Activated T-cell treated with anti-CD3 and anti-CD28 coated beads, Interleukin-2, amount 50 U/mL, for 4 hours (primary cell): Measurements from ENCODE around the gene KRT79. TPM values are rescaled to one million over a fixed set of nuclear protein-coding genes. Genes with fewer than 3 reads are reported as not detected.

Experiments
- ATAC-seq, 2 donors: fragments of 200-7000 bp; cut with Tn5 transposase; one replicate each; pipeline ENCODE4 v1.10.0; 2021
- DNase-seq: peaks from one replicate; pipeline ENCODE4 v3.0.0-alpha.2; 2020
- H3K27me3 Mint-ChIP-seq: one replicate; pipeline ENCODE4 v1.8.0; 2021; ENCODE audit warnings: low read depth, mixed read lengths
- H3K36me3 Mint-ChIP-seq: one replicate; pipeline ENCODE4 v1.8.0; 2022; ENCODE audit warnings: mixed read lengths; ENCODE audit not compliant: insufficient read depth
- H3K4me1 Mint-ChIP-seq: one replicate; pipeline ENCODE4 v1.8.0; 2021; ENCODE audit warnings: low read depth, mixed read lengths
- H3K4me3 Mint-ChIP-seq: one replicate; pipeline ENCODE4 v1.8.0; 2021; ENCODE audit warnings: mild to moderate bottlenecking, moderate library complexity, mixed read lengths
- H3K9me3 Mint-ChIP-seq: one replicate; pipeline ENCODE4 v1.8.0; 2021; ENCODE audit warnings: mixed read lengths
- total RNA-seq, 3 donors: library from RNA; stranded (reverse); gene quantifications; one replicate each; pipeline ENCODE4 v1.2.1, GENCODE V29; 2021

KRT79 gene
- total RNA-seq, 3 donors from 2014 or later, result 0.10 to 0.16 TPM; not detected in 1

GRCh38 chr12:52832985-52833905 is 866 bp downstream of the KRT79 start:
- no peak overlapping the region for H3K4me3 Mint-ChIP-seq
- H3K27me3 Mint-ChIP-seq, result peaks cover 2% of the 10 kb centered on the region
- peaks cover 27% of the 10 kb centered on the region for H3K4me1 Mint-ChIP-seq
- H3K9me3 Mint-ChIP-seq, result no peaks in the 10 kb centered on the region
- DNase-seq (no peak), ATAC-seq (no peak)
- no peaks in the 10 kb centered on the region for H3K36me3 Mint-ChIP-seq

- no peaks in the 10 kb centered on the region for H3K9me3 Mint-ChIP-seq
- no peaks in the 10 kb centered on the region for H3K36me3 Mint-ChIP-seq
- no peak overlapping the region for H3K4me3 Mint-ChIP-seq
- H3K4me1 Mint-ChIP-seq, result peaks cover 27% of the 10 kb centered on the region
- no peak for ATAC-seq
- no peak for DNase-seq
- peaks cover 2% of the 10 kb centered on the region for H3K27me3 Mint-ChIP-seq
Measured at GRCh38 chr12:52832451-52832850, 1.7 kb downstream of the KRT79 start.

GRCh38 chr12:52831251-52831650 is 2.9 kb downstream of the KRT79 start:
- DNase-seq (no peak), ATAC-seq (no peak)
- Mint-ChIP-seq H3K4me1 (peaks cover 16% of the 10 kb centered on the region), H3K27me3 (no peaks in the 10 kb centered on the region), H3K36me3 (no peaks in the 10 kb centered on the region), H3K9me3 (no peaks in the 10 kb centered on the region), H3K4me3 (no peak overlapping the region)

- Mint-ChIP-seq H3K4me3 (no peak overlapping the region), H3K4me1 (peaks cover 6% of the 10 kb centered on the region), H3K36me3 (no peaks in the 10 kb centered on the region), H3K9me3 (no peaks in the 10 kb centered on the region), H3K27me3 (no peaks in the 10 kb centered on the region)
- DNase-seq, result no peak
- no peak for ATAC-seq
Measured at GRCh38 chr12:52829986-52830770, 3.9 kb downstream of the KRT79 start.

GRCh38 chr12:52828591-52829021 is 5.5 kb downstream of the KRT79 start:
- Mint-ChIP-seq H3K27me3 (no peaks in the 10 kb centered on the region), H3K9me3 (no peaks in the 10 kb centered on the region), H3K4me1 (peaks cover 5% of the 10 kb centered on the region), H3K4me3 (no peak overlapping the region), H3K36me3 (no peaks in the 10 kb centered on the region)
- no peak for DNase-seq
- no peak for ATAC-seq

- Mint-ChIP-seq H3K4me1 (peaks cover 5% of the 10 kb centered on the region), H3K36me3 (no peaks in the 10 kb centered on the region), H3K27me3 (no peaks in the 10 kb centered on the region), H3K9me3 (no peaks in the 10 kb centered on the region), H3K4me3 (no peak overlapping the region)
- ATAC-seq (no peak), DNase-seq (no peak)
Measured at GRCh38 chr12:52828156-52828555, 6.0 kb downstream of the KRT79 start.

GRCh38 chr12:52827499-52828090 is 6.5 kb downstream of the KRT79 start:
- Mint-ChIP-seq H3K4me3 (no peak overlapping the region), H3K36me3 (no peaks in the 10 kb centered on the region), H3K4me1 (peaks cover 5% of the 10 kb centered on the region), H3K27me3 (no peaks in the 10 kb centered on the region), H3K9me3 (no peaks in the 10 kb centered on the region)
- ATAC-seq (no peak), DNase-seq (no peak)

- no peak overlapping the region for H3K4me3 Mint-ChIP-seq
- no peaks in the 10 kb centered on the region for H3K27me3 Mint-ChIP-seq
- DNase-seq, result no peak
- H3K36me3 Mint-ChIP-seq, result no peaks in the 10 kb centered on the region
- no peak for ATAC-seq
- H3K9me3 Mint-ChIP-seq, result no peaks in the 10 kb centered on the region
- H3K4me1 Mint-ChIP-seq, result peaks cover 5% of the 10 kb centered on the region
Measured at GRCh38 chr12:52826611-52827498, 7.3 kb downstream of the KRT79 start.

- peaks cover 5% of the 10 kb centered on the region for H3K4me1 Mint-ChIP-seq
- no peaks in the 10 kb centered on the region for H3K27me3 Mint-ChIP-seq
- no peak overlapping the region for H3K4me3 Mint-ChIP-seq
- H3K9me3 Mint-ChIP-seq, result no peaks in the 10 kb centered on the region
- DNase-seq (no peak), ATAC-seq (no peak)
- H3K36me3 Mint-ChIP-seq, result no peaks in the 10 kb centered on the region
Measured at GRCh38 chr12:52825961-52826360, 8.2 kb downstream of the KRT79 start.

- no peaks in the 10 kb centered on the region for H3K9me3 Mint-ChIP-seq
- H3K36me3 Mint-ChIP-seq, result no peaks in the 10 kb centered on the region
- no peak for ATAC-seq
- peaks cover 3% of the 10 kb centered on the region for H3K27me3 Mint-ChIP-seq
- no peak for DNase-seq
- H3K4me1 Mint-ChIP-seq, result peaks cover 5% of the 10 kb centered on the region
- no peak overlapping the region for H3K4me3 Mint-ChIP-seq
Measured at GRCh38 chr12:52824741-52825410, 9.2 kb downstream of the KRT79 start.

- H3K27me3 Mint-ChIP-seq, result peaks cover 3% of the 10 kb centered on the region
- no peaks in the 10 kb centered on the region for H3K9me3 Mint-ChIP-seq
- peaks cover 5% of the 10 kb centered on the region for H3K4me1 Mint-ChIP-seq
- H3K4me3 Mint-ChIP-seq, result no peak overlapping the region
- DNase-seq (no peak), ATAC-seq (no peak)
- H3K36me3 Mint-ChIP-seq, result no peaks in the 10 kb centered on the region
Measured at GRCh38 chr12:52823761-52824450, 10.2 kb downstream of the KRT79 start.

GRCh38 chr12:52822771-52823510 is 11.2 kb downstream of the KRT79 start:
- Mint-ChIP-seq H3K27me3 (peaks cover 5% of the 10 kb centered on the region), H3K36me3 (no peaks in the 10 kb centered on the region), H3K4me3 (no peak overlapping the region), H3K4me1 (peaks cover 2% of the 10 kb centered on the region), H3K9me3 (no peaks in the 10 kb centered on the region)
- DNase-seq (no peak), ATAC-seq (no peak)
